NT2/D1 (cell line): ENCODE measurements around the gene TEX11.
"Not testable (repeated sequence)": the region's sequence is repeated elsewhere in the genome, so short reads cannot be mapped to it uniquely, and the experiment has no call there.

ENCODE experiments used
- DNase-seq: peaks from one replicate; pipeline ENCODE4 v3.0.0-alpha.2; 2011; ENCODE audit warnings: low read depth, low spot score
- H3K27me3 ChIP-seq: 2 replicates; pipeline ENCODE4 v1.6.0; 2011; ENCODE audit warnings: mild to moderate bottlenecking; ENCODE audit not compliant: insufficient read length, insufficient read depth
- H3K36me3 ChIP-seq: 2 replicates; pipeline ENCODE4 v1.6.1; 2011; ENCODE audit warnings: mild to moderate bottlenecking, low read length, mixed read lengths; ENCODE audit not compliant: insufficient read depth, insufficient read length
- H3K4me1 ChIP-seq: 2 replicates; pipeline ENCODE4 v1.5.1; 2011; ENCODE audit not compliant: insufficient read depth, insufficient read length
- H3K4me3 ChIP-seq: 2 replicates; pipeline ENCODE4 v1.5.1; 2011; ENCODE audit warnings: low read depth; ENCODE audit not compliant: insufficient read length
- H3K9ac ChIP-seq: 2 replicates; pipeline ENCODE4 v1.6.0; 2011; ENCODE audit warnings: low read depth; ENCODE audit not compliant: insufficient read length
- H3K9me3 ChIP-seq: 2 replicates; pipeline ENCODE4 v1.5.1; 2011; ENCODE audit warnings: mild to moderate bottlenecking, low read length; ENCODE audit not compliant: insufficient read depth
- SUZ12 ChIP-seq: IDR thresholded peaks from 2 replicates; pipeline ENCODE4 v1.6.1; 2011; ENCODE audit not compliant: insufficient read length, insufficient read depth; ENCODE audit errors: extremely low read depth
- YY1 ChIP-seq: IDR thresholded peaks from 2 replicates; pipeline ENCODE4 v1.6.1; 2011; ENCODE audit not compliant: insufficient read length, insufficient read depth
- ZNF274 ChIP-seq: IDR thresholded peaks from 2 replicates; pipeline ENCODE4 v1.6.1; 2011; ENCODE audit warnings: mild to moderate bottlenecking, low read depth, low read length

Gene TEX11

DNA sequence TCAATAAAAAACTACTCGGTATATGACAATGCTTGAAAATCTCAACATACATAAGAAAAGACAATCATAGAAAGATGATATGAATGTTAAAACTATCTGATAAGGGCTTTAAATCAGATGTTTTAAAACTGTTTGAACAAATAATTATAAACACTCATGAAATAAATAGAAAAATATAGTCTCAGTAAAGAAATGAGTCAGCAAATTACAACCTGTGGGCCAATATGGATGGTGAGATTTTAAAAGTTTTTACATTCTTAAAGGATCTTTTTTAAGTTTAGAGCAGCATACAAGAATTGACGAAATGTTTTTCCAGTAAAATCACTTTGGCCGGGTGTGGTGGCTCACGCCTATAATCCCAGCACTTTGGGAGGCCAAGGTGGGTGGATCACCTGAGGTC lies 83.1 kb downstream of the TEX11 start:
- H3K4me3 ChIP-seq, result no peak overlapping the region
- no peak for DNase-seq
- no peaks in the 10 kb centered on the region for H3K27me3 ChIP-seq
- H3K4me1 ChIP-seq, result no peaks in the 10 kb centered on the region
- no peak overlapping the region for H3K9ac ChIP-seq
- H3K9me3 ChIP-seq, result no peaks in the 10 kb centered on the region
- TF ChIP-seq SUZ12, result no peak
- TF ChIP-seq YY1, result no peak
- no peak for TF ChIP-seq ZNF274
- H3K36me3 ChIP-seq, result no peaks in the 10 kb centered on the region

DNA sequence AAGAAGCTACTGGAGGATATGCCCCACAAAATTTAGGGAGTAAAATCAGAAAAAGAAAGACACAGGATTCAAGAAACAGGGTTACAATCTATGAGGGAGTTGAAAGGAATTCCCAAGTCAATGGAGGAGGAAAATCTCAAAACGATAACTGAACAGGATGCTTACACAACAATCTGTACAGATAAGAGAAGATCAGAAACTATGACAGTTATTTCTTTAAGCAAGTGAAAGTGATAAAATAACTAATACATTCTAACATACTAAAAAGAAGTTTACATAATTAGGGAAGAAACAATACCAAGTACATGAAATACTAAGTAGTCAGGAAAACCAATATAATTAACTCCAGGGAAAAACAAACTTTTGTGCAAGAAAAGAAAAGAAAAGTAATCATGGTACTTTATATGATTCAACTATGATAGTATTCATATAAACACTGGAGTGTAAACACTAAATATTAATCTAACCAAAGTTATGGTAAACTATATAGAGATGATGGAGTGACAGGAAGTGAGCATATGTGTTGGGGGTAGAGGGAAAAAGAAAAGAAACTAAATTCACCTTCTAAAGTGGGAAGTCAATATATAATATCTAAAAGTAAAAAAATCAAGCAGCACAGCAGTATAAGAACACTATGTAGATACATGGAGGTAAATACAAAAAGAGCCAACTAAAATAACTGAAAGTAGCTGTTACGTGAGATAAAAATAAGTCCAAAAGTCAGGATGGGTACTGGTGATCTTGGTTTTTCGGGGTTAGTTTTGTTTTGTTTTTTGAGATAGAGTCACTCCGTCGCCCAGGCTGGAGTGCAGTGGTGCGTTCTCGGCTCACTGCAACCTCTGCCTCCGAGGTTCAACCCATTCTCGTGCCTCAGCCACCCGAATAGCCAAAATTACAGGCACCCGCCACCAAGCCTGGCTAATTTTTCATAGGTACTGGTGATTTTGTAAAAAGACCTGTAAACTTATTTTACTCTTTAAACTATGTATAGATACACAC lies 99.3 kb downstream of the TEX11 start:
- Histone ChIP-seq H3K4me1 (no peaks in the 10 kb centered on the region), H3K27me3 (no peaks in the 10 kb centered on the region), H3K9ac (no peak overlapping the region), H3K9me3 (no peaks in the 10 kb centered on the region), H3K36me3 (no peaks in the 10 kb centered on the region), H3K4me3 (no peak overlapping the region)
- no peak for DNase-seq
- no peak for TF ChIP-seq YY1
- TF ChIP-seq ZNF274, result no peak
- TF ChIP-seq SUZ12, result no peak

DNA sequence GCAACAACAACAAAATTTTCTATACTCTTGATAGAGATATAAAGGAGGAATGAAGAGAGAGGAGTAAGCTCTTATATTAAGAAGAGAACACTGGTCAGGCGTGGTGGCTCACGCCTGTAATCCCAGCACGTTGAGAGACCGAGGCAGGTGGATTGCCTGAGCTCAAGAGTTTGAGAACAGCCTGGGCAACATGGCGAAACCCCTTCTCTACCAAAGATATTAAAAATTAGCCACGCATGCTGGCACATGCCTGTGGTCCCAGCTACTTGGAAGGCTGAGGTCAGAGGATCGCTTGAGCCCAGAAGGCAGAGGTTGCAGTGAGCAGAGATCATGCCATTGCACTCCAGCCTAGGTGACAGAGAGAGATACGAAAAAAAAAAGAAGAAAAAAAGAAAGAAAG lies 102.4 kb downstream of the TEX11 start:
- H3K27me3 ChIP-seq, result no peaks in the 10 kb centered on the region

GRCh38 chrX:70796742-70797141 lies 111.8 kb downstream of the TEX11 start:
- not testable (repeated sequence) for DNase-seq, H3K36me3 ChIP-seq

More for the DNA sequence above, 102.4 kb downstream of the TEX11 start:
- Histone ChIP-seq H3K36me3 (no peaks in the 10 kb centered on the region), H3K9ac (no peak overlapping the region), H3K4me3 (no peak overlapping the region), H3K4me1 (no peaks in the 10 kb centered on the region), H3K9me3 (no peaks in the 10 kb centered on the region)
- DNase-seq, result no peak
- TF ChIP-seq SUZ12 (no peak), YY1 (no peak), ZNF274 (no peak)

GRCh38 chrX:70774223-70774622 lies 134.3 kb downstream of the TEX11 start:
- Histone ChIP-seq H3K4me3 (no peak overlapping the region), H3K27me3 (no peaks in the 10 kb centered on the region), H3K9me3 (0 out of 2 replicates have a peak, but pooled peaks cover 6% of the 10 kb centered on the region), H3K4me1 (peaks cover 2% of the 10 kb centered on the region), H3K9ac (no peak overlapping the region), H3K36me3 (no peaks in the 10 kb centered on the region)
- DNase-seq, result no peak
- no peak for TF ChIP-seq SUZ12
- no peak for TF ChIP-seq ZNF274
- TF ChIP-seq YY1, result no peak

More at GRCh38 chrX:70796742-70797141, 111.8 kb downstream of the TEX11 start:
- not testable (repeated sequence) for H3K4me3 ChIP-seq, H3K4me1 ChIP-seq, H3K9ac ChIP-seq, H3K27me3 ChIP-seq, H3K9me3 ChIP-seq

- Histone ChIP-seq H3K9me3 (0 out of 2 replicates have a peak, but pooled peaks cover 6% of the 10 kb centered on the region), H3K4me1 (peaks cover 2% of the 10 kb centered on the region), H3K36me3 (no peaks in the 10 kb centered on the region), H3K27me3 (no peaks in the 10 kb centered on the region), H3K4me3 (no peak overlapping the region), H3K9ac (no peak overlapping the region)
- no peak for DNase-seq
- no peak for TF ChIP-seq SUZ12
- TF ChIP-seq YY1, result no peak
- TF ChIP-seq ZNF274, result no peak
These were observed 138.8 kb downstream of the TEX11 start for GRCh38 chrX:70769659-70770227.

- Histone ChIP-seq H3K9ac (no peak overlapping the region), H3K4me1 (no peaks in the 10 kb centered on the region), H3K9me3 (no peaks in the 10 kb centered on the region), H3K27me3 (no peaks in the 10 kb centered on the region), H3K4me3 (no peak overlapping the region), H3K36me3 (no peaks in the 10 kb centered on the region)
- peak; percentile 11 for DNase-seq
- TF ChIP-seq YY1, result no peak
- TF ChIP-seq ZNF274, result no peak
- no peak for TF ChIP-seq SUZ12
These were observed 146.2 kb downstream of the TEX11 start for GRCh38 chrX:70762285-70762684.
